T-helper 22 cell (primary cell): Measurements from ENCODE around the gene KLK5.

Experiments used
- DNase-seq: peaks from one replicate; pipeline ENCODE4 v3.0.0-alpha.2; 2020; ENCODE audit warnings: low read depth

KLK5 gene

GRCh38 chr19:50968716-50969412, 16.0 kb upstream of the KLK5 start:
- DNase-seq = no peak

- no peak for DNase-seq
Observed at GRCh38 chr19:50967929-50968715, 15.3 kb upstream of the KLK5 start.

- DNase-seq = no peak
Observed at GRCh38 chr19:50964266-50964665, 11.4 kb upstream of the KLK5 start.

GRCh38 chr19:50963381-50963780, 10.5 kb upstream of the KLK5 start:
- DNase-seq = no peak

GRCh38 chr19:50962245-50962644, 9.4 kb upstream of the KLK5 start:
- no peak for DNase-seq

GRCh38 chr19:50959731-50960500, 7.1 kb upstream of the KLK5 start:
- DNase-seq = no peak

- no peak for DNase-seq
Observed at GRCh38 chr19:50957587-50957986, 4.7 kb upstream of the KLK5 start.

GRCh38 chr19:50949861-50950260, 3.0 kb downstream of the KLK5 start:
- DNase-seq = no peak

- no peak for DNase-seq
Observed at GRCh38 chr19:50947123-50947522, 5.7 kb downstream of the KLK5 start.

GRCh38 chr19:50944795-50945194, 8.0 kb downstream of the KLK5 start:
- no peak for DNase-seq

GRCh38 chr19:50943074-50943828, 9.6 kb downstream of the KLK5 start:
- no peak for DNase-seq

GRCh38 chr19:50939596-50939995, 13.2 kb downstream of the KLK5 start:
- no peak for DNase-seq

GRCh38 chr19:50933640-50934039, 19.2 kb downstream of the KLK5 start:
- DNase-seq = no peak

- DNase-seq = no peak
Observed at GRCh38 chr19:50932690-50933083, 20.2 kb downstream of the KLK5 start.

- no peak for DNase-seq
Observed at GRCh38 chr19:50932018-50932689, 20.7 kb downstream of the KLK5 start.

GRCh38 chr19:50931023-50931422, 21.8 kb downstream of the KLK5 start:
- no peak for DNase-seq

GRCh38 chr19:50928831-50929230, 24.0 kb downstream of the KLK5 start:
- DNase-seq = no peak

GRCh38 chr19:50926144-50926543, 26.7 kb downstream of the KLK5 start:
- no peak for DNase-seq

GRCh38 chr19:50925734-50926133, 27.1 kb downstream of the KLK5 start:
- no peak for DNase-seq

GRCh38 chr19:50924586-50924985, 28.3 kb downstream of the KLK5 start:
- DNase-seq = no peak

GRCh38 chr19:50922317-50922853, 30.5 kb downstream of the KLK5 start:
- DNase-seq = peak; percentile 32
